Immature natural killer cell (primary cell): ENCODE results near the gene BOD1L2. TPM values are rescaled to one million over a fixed set of nuclear protein-coding genes. Genes with fewer than 3 reads are reported as not detected.

Experiments
- DNase-seq, 3 donors: peaks; one replicate each; pipeline ENCODE4 v3.0.0; 2022; ENCODE audit warnings: mixed read lengths in 1 of 3
- H3K27ac Mint-ChIP-seq, 6 donors: one replicate each; pipeline ENCODE4 v1.8.0; 2020; ENCODE audit warnings: mixed read lengths in 6 of 6, mild to moderate bottlenecking in 5 of 6, inconsistent platforms in 4 of 6, moderate library complexity in 3 of 6
- H3K27me3 Mint-ChIP-seq, 3 donors: one replicate each; pipeline ENCODE4 v1.8.0; 2020 to 2021; ENCODE audit warnings: low read depth in 3 of 3, mild to moderate bottlenecking in 3 of 3, mixed read lengths in 3 of 3, moderate library complexity in 3 of 3, inconsistent platforms in 1 of 3
- H3K36me3 Mint-ChIP-seq, 3 donors: one replicate each; pipeline ENCODE4 v1.8.0; 2020; ENCODE audit warnings: mixed read lengths in 3 of 3, inconsistent platforms in 2 of 3, mild to moderate bottlenecking in 2 of 3
- H3K4me1 Mint-ChIP-seq, 2 donors: one replicate each; pipeline ENCODE4 v1.8.0; 2020; ENCODE audit warnings: inconsistent platforms in 2 of 2, mild to moderate bottlenecking in 2 of 2, mixed read lengths in 2 of 2, moderate library complexity in 1 of 2
- H3K4me3 Mint-ChIP-seq, 5 donors: one replicate each; pipeline ENCODE4 v1.8.0; 2020; ENCODE audit warnings: mild to moderate bottlenecking in 5 of 5, mixed read lengths in 5 of 5, inconsistent platforms in 3 of 5, moderate library complexity in 3 of 5
- H3K9me3 Mint-ChIP-seq, 6 donors: one replicate each; pipeline ENCODE4 v1.8.0; 2020; ENCODE audit warnings: mild to moderate bottlenecking in 6 of 6, mixed read lengths in 6 of 6, inconsistent platforms in 4 of 6, moderate library complexity in 3 of 6
- polyA plus RNA-seq, 3 donors: library from polyadenylated mRNA; unstranded; fragments of 300-500 nt; fragmentation: Illumina TruSeq; gene quantifications; one replicate each; pipeline ENCODE4 v1.2.3, GENCODE V29; 2021

The BOD1L2 gene
- polyA plus RNA-seq, 3 donors from 2014 or later = not detected

DNA sequence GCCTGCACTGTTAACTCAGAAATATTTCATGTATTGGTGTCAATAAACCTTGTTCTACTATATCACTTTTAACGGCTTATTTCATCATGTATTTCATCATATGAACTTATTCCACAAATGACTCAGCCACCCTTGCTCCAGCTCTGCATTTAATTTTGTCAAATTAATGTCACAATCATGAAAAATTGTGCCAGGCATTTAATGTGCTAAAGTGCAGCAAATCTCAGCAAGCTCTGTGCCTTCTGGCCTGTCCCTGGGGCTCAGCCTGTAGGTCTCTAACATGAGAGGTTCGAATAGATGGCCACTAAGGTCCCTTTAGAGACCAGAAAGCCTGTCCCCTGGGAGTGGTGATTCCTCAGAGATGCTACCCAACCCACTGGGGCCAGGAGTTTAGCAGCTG lies 28.6 kb downstream of the BOD1L2 start:
- Mint-ChIP-seq H3K27me3 (peaks cover 0 to 5% (median 0%) of the 10 kb centered on the region in 3 donors), H3K36me3 (no peaks in the 10 kb centered on the region), H3K4me1 (no peaks in the 10 kb centered on the region), H3K27ac (no peak overlapping the region), H3K9me3 (peaks cover 0 to 7% (median 1%) of the 10 kb centered on the region in 6 donors), H3K4me3 (no peak overlapping the region)
- DNase-seq = no peak

DNA sequence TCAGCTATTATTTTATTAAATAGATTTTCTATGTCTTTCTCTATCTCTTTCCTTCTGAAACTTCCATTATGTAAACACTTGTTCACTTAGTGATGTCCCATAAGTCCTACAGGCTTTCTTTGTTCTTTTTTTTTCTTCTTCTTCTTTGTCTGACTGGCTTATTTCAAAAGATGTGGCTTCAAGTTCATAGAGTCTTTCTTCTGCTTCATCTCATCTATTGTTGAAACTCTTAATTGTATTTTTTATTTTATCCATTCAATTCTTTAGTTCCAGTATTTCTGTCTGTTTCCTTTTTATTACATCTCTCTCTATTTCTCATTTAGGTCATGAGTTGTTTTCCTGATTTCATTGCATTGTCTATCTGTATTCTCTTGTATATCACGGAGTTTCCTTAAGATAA lies 38.5 kb downstream of the BOD1L2 start:
- peaks cover 0 to 4% (median 0%) of the 10 kb centered on the region in 3 donors for H3K36me3 Mint-ChIP-seq
- H3K4me3 Mint-ChIP-seq = no peak overlapping the region
- no peak for DNase-seq
- no peaks in the 10 kb centered on the region for H3K4me1 Mint-ChIP-seq
- peaks cover 17 to 59% (median 26%) of the 10 kb centered on the region in 6 donors for H3K9me3 Mint-ChIP-seq
- no peak overlapping the region for H3K27ac Mint-ChIP-seq
- peaks cover 2 to 5% (median 3%) of the 10 kb centered on the region in 3 donors for H3K27me3 Mint-ChIP-seq

DNA sequence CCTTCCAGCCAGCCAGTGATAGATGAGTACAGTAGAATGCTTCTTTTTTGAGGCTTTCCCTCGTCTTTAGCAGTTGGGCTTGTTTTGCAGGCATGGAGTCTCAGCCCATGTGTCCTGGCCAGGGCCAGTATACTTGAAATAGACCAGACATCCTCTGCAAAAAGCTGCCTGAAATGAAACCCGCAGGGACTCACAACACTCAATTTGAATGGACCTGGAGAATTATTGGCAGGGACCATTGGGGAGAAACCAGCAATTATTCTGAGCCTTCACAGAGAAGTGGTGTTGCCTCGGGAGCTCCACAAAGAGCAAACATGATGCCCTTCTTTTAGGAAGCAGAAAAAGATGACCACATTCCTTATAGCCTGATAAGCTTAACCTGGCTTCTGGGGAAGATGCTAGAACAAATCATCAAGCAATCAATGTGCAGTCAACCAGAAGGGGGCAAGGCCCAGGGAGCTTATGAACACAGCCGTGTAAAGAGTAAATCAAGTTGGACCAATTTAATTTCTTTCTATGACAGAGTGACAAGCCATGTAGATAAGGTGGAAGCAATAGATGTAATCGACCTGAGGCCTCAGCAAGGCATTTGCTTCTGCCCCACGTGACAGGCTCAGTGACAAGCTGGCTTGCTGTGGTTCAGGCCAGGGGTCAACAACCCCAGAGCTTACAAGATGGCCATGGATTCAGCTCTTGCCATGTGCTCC lies 42.1 kb downstream of the BOD1L2 start:
- Mint-ChIP-seq H3K4me3 (no peak overlapping the region), H3K9me3 (peaks cover 7 to 32% (median 15%) of the 10 kb centered on the region in 6 donors), H3K4me1 (no peaks in the 10 kb centered on the region), H3K36me3 (peaks cover 0 to 4% (median 0%) of the 10 kb centered on the region in 3 donors), H3K27me3 (peaks cover 2 to 5% (median 3%) of the 10 kb centered on the region in 3 donors), H3K27ac (no peak overlapping the region)
- DNase-seq = no peak

DNA sequence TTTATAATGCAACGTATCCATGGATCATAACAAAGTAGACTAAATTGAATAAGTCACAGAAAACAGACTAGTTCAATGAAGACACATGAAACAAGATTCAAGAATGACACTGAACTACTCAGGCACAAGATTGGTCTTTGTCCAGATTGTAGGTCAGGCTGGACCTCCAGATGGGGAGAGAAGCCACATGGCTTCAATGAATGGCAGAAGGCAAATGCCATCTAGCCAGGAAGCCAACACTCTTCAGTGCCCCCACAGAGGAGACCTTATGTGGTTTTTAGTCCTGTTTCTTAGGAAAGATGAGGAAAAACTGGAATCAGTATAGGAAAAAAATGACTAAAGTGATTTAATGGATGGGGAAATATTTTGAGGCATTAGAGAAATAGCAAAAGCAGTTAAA lies 43.1 kb downstream of the BOD1L2 start:
- H3K4me3 Mint-ChIP-seq = no peak overlapping the region
- no peak for DNase-seq

DNA sequence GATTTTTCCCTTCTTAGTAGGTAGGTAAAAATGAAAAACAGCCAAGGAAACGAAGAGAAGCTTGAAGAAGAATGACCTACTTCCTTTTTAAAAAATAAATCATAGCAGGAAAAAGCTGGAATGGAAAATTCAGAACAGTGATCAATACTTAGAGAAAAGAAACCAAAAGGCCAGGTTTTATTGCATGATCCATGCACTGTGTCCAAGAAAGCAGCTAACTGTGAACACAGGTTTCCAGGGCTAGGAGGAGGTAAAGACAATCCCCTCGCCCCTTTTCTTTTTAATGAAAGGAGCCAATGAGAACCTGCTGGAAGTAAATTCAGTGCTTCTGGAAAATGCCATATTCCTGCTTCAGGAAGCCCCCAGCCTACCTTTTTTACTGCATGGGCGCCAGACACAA lies 47.2 kb downstream of the BOD1L2 start:
- Mint-ChIP-seq H3K4me3 (no peak overlapping the region), H3K4me1 (no peaks in the 10 kb centered on the region), H3K27ac (no peak overlapping the region), H3K9me3 (peaks cover 0 to 5% (median 0%) of the 10 kb centered on the region in 6 donors), H3K27me3 (peaks cover 0 to 10% (median 5%) of the 10 kb centered on the region in 3 donors), H3K36me3 (peaks cover 0 to 4% (median 0%) of the 10 kb centered on the region in 3 donors)
- no peak for DNase-seq

More for the DNA sequence above, 43.1 kb downstream of the BOD1L2 start:
- no peaks in the 10 kb centered on the region for H3K4me1 Mint-ChIP-seq
- no peak overlapping the region for H3K27ac Mint-ChIP-seq
- H3K36me3 Mint-ChIP-seq = peaks cover 0 to 4% (median 0%) of the 10 kb centered on the region in 3 donors
- peaks cover 5 to 25% (median 12%) of the 10 kb centered on the region in 6 donors for H3K9me3 Mint-ChIP-seq
- H3K27me3 Mint-ChIP-seq = peaks cover 2 to 5% (median 3%) of the 10 kb centered on the region in 3 donors

DNA sequence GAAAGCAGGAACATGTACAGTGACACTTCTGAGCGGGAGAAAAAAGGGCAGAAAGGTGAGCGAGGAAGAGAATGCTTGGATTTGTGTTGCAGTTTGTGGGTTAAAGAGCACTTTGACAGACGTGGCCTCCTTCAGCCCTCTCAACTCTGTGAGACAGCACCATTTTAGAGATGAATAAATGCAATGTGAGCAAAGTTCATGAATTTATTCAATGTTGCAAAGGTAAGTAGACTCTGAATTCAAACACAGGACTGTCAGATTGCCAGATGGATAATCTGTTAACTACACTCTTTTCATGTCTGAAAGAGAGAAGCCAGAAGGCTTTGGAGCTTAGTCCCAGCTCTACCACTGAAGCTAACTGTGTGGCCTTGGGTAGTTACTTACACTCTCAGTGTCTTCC lies 47.7 kb downstream of the BOD1L2 start:
- H3K4me1 Mint-ChIP-seq = no peaks in the 10 kb centered on the region
- no peak overlapping the region for H3K4me3 Mint-ChIP-seq
- peaks cover 0 to 5% (median 0%) of the 10 kb centered on the region in 6 donors for H3K9me3 Mint-ChIP-seq
- H3K27ac Mint-ChIP-seq = no peak overlapping the region
- H3K27me3 Mint-ChIP-seq = peaks cover 0 to 10% (median 4%) of the 10 kb centered on the region in 3 donors
- DNase-seq = no peak
- peaks cover 0 to 4% (median 0%) of the 10 kb centered on the region in 3 donors for H3K36me3 Mint-ChIP-seq

DNA sequence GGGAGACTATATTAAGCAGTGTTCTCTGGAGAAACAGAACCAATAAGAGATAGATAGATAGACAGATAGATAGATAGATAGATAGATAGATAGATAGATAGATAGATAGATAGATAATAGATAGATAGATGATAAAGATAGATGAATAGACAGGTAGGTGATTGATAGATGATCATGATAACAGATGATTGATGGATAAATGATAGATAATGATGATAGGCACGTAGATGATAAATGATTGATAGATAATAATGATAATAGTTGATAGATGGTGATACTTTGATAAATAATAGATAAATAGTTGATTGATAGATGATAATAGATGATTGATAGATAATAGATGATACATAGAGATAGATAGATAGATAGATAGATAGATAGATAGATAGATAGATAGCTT lies 48.5 kb downstream of the BOD1L2 start:
- H3K4me3 Mint-ChIP-seq = no peak overlapping the region
- no peak overlapping the region for H3K27ac Mint-ChIP-seq
- no peak for DNase-seq
- H3K27me3 Mint-ChIP-seq = peaks cover 0 to 10% (median 3%) of the 10 kb centered on the region in 3 donors
- peaks cover 0 to 5% (median 0%) of the 10 kb centered on the region in 6 donors for H3K9me3 Mint-ChIP-seq
- H3K36me3 Mint-ChIP-seq = peaks cover 0 to 4% (median 0%) of the 10 kb centered on the region in 3 donors
- H3K4me1 Mint-ChIP-seq = no peaks in the 10 kb centered on the region

DNA sequence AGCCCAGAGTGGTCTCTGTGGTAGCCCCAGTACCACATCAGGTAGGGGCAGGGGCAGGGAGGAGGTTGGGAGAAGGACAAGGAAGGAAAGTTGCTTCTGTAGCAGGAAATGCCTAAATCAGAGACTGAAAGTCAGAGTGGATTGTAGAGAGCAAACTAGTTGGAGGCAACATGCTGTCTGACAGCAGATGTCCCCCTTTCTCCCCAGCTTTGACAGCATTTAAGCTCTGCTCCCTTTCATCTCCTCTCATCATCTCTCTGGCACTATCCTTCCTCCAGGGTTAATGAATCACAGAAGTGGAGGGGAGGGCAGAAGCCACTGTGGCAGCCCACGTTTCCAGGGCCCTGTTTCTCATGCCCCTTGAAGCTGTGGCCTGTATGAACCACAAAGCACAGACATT lies 50.4 kb downstream of the BOD1L2 start:
- H3K27ac Mint-ChIP-seq = no peak overlapping the region
- H3K27me3 Mint-ChIP-seq = peaks cover 0 to 10% (median 3%) of the 10 kb centered on the region in 3 donors
- peaks cover 0 to 5% (median under 1%) of the 10 kb centered on the region in 6 donors for H3K9me3 Mint-ChIP-seq
- H3K4me3 Mint-ChIP-seq = no peak overlapping the region
- no peak for DNase-seq
- H3K4me1 Mint-ChIP-seq = no peaks in the 10 kb centered on the region
- H3K36me3 Mint-ChIP-seq = peaks cover 0 to 4% (median 0%) of the 10 kb centered on the region in 3 donors

DNA sequence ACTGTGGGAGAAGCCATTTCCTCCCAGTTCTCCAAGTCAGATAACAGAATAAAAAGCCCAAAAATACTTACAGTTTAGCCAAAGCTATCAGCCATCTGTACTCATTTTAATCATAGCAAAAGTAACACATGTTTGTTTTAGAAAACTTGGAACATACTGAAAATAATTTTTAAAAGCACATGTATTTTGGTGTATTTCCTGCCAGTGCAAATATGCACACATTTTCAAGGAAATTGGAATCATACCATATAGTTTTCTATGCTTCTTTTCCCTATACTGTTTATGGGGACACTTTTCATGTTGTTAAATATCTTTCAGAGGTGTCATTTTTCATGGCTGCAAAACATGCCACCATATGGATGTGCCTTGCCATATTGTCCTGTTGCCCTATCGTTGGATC lies 51.2 kb downstream of the BOD1L2 start:
- H3K36me3 Mint-ChIP-seq = peaks cover 0 to 4% (median 0%) of the 10 kb centered on the region in 3 donors
- H3K27ac Mint-ChIP-seq = no peak overlapping the region

More for the DNA sequence above, 51.2 kb downstream of the BOD1L2 start:
- peaks cover 0 to 10% (median 3%) of the 10 kb centered on the region in 3 donors for H3K27me3 Mint-ChIP-seq
- no peak overlapping the region for H3K4me3 Mint-ChIP-seq
- H3K4me1 Mint-ChIP-seq = no peaks in the 10 kb centered on the region
- no peak for DNase-seq
- H3K9me3 Mint-ChIP-seq = peaks cover 0 to 5% (median under 1%) of the 10 kb centered on the region in 6 donors

Other genes starting within 250 kb of the BOD1L2 start
- not detected for gene ST8SIA3, start 205.5 kb downstream of the BOD1L2 start, polyA plus RNA-seq